ENCODE data around the gene SLC27A5.

DNA sequence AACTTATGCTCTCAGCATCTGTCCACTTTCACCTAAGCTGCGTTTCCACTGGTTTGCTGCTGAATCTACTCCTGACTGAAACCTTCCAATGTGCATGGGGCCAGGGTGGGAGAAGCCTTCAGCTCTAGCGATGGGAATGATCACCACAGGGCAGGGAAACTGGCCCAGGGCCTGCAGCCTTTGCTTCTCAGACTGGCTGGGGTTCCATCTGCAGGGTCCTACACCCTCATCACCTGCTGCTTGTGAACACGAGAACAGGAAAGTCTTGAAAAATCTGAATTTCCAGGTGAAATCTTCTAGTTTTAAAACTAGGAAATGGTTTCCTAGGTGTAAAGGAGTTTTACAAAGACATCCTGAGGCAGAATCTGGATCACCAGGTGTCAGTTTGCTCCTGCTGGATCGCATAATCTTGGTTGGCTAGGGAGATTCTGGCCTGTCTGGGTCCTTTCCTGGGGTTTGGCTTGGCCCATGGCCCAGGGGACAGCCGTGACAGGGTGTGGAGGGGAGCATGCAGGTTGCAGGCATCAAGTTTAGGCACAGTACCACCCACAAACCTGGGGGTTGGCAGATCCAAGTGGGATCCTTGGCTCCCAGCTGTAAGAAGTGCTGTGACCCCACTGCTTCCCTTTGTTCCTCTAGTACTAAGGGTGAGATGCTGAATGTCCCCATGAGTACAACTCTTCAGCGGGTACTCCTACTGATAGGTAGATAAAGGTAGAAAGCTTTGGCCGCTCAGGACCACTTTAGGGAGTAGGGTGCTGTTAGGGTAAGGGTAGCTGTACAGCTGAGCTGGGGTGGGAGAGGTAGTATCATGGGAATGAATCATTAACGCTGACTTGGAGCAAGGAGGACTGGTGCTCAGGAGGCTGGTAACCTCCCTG is 48.5 kb upstream of the SLC27A5 start:
- TF ChIP-seq, protein P1, sequence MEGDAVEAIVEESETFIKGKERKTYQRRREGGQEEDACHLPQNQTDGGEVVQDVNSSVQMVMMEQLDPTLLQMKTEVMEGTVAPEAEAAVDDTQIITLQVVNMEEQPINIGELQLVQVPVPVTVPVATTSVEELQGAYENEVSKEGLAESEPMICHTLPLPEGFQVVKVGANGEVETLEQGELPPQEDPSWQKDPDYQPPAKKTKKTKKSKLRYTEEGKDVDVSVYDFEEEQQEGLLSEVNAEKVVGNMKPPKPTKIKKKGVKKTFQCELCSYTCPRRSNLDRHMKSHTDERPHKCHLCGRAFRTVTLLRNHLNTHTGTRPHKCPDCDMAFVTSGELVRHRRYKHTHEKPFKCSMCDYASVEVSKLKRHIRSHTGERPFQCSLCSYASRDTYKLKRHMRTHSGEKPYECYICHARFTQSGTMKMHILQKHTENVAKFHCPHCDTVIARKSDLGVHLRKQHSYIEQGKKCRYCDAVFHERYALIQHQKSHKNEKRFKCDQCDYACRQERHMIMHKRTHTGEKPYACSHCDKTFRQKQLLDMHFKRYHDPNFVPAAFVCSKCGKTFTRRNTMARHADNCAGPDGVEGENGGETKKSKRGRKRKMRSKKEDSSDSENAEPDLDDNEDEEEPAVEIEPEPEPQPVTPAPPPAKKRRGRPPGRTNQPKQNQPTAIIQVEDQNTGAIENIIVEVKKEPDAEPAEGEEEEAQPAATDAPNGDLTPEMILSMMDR (IDR thresholded peaks at IDR 0.05; ENCODE audit: insufficient read depth, low read depth, low read length): no peak
- TF ChIP-seq EZH2 (IDR thresholded peaks at IDR 0.05; ENCODE audit: insufficient read depth, low read length): no peak

Data from astrocyte (in vitro differentiated cells and primary cell).